ENCODE measurements around the gene IQCE. TPM values are rescaled to one million over a fixed set of nuclear protein-coding genes. Genes with fewer than 3 reads are reported as not detected.

Gene IQCE
- total RNA-seq: 10 to 100 TPM; 28.5 to 30.5 TPM
- long read RNA-seq, full-length matches to known transcripts: 6 of 32 reads
- long read RNA-seq, partial matches to known transcripts: 13 of 32 reads
- long read RNA-seq, other reads (novel, unspliced or antisense): 13 of 32 reads

DNA sequence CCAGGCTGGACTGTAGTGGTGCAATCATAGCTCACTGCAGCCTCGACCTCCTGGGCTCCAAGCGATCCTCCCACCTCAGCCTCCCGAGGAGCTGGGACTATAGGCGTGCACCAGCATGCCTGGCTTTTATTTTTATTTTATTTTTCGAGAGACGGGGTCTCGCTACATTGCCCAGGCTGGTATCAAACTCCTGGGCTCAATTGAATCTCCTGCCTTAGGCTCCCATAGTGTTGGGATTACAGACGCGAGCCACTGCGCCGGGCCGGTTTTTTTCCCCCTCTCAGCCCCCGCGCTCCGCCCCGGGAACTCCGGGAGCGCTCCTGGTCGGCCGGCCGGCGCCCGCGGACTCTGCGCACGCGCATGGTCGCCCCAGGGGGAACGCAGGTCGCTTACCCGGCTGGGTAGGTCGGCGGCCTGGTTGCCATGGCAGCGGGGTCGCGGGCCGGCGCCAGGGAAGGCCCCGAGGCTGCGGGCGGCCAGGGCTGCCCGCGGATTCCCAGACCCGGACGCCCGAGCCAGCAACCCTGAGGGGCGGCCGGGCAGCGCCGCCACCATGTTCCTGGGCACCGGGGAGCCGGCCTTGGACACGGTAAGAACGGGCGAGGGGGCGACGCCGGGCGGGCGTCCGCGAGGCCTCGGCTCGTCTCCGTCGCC, at the start of gene IQCE:
Gene IQCE, plus strand, starts transcription at position 351 of the 654 bp plus-strand sequence. Its CDS starts 203 bp downstream, at position 554.
- intact Hi-C loops (cut with DNase I, micrococcal nuclease): no loop called here
- ATAC-seq: peak; percentile 61
- DNase-seq: peak; percentile 93 to 95

- intact Hi-C loops (cut with DNase I, micrococcal nuclease): no loop called here
Observed at GRCh38 chr7:2509298-2509906, 49.4 kb upstream of the IQCE start.

GRCh38 chr7:2510130-2510776, 48.5 kb upstream of the IQCE start:
- DNase-seq (no peak), ATAC-seq (no peak)

More at GRCh38 chr7:2509298-2509906, 49.4 kb upstream of the IQCE start:
- ATAC-seq: no peak
- DNase-seq: no peak

DNA sequence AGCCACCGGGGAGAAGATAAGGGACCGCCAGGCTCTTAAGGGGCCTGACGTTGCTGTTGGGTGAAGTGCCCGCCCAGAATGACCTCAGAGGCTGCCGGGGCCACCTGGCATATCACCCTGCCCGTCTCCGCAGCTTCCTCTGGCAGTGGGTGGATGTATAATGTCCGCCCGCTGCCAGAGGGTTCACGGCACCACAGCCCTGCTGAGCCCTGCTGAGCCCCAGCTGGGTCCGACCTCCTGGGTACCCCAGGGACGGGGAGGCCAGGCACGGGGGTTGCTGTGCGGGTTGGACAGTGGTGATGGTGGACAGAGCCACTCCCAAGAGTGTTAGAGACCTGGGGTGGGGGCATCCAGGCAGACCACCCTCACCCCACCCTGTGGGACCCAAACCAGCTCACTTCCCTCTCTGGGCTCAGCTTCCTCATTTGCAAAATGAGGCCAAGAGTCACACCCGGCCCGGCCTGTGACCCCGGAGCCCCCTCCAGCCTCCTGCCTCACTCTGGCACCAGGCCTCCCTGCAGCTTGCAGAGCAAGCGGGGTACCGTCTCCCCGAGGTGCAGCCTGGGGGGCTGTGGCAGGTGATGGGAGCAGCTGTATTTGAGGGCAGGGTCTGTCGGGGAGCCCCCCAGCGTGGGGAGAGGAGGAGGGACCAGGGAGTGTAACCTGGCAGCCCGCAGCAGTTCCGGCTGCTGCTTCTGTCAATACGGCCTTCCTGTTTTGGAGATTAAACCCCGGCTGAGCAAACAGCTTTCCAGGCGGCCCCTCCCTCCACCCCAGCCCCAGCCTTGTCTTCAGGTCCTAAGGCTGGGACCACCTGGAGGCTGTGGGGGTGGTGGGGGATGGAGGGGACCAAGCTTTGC, 47.6 kb upstream of the IQCE start:
- intact Hi-C loops (cut with DNase I, micrococcal nuclease): no loop called here
- ATAC-seq (peak; percentile 70), DNase-seq (peak in 1 of 2 donors; percentile 62)

More at GRCh38 chr7:2510130-2510776, 48.5 kb upstream of the IQCE start:
- intact Hi-C loops (cut with DNase I, micrococcal nuclease): no loop called here

DNA sequence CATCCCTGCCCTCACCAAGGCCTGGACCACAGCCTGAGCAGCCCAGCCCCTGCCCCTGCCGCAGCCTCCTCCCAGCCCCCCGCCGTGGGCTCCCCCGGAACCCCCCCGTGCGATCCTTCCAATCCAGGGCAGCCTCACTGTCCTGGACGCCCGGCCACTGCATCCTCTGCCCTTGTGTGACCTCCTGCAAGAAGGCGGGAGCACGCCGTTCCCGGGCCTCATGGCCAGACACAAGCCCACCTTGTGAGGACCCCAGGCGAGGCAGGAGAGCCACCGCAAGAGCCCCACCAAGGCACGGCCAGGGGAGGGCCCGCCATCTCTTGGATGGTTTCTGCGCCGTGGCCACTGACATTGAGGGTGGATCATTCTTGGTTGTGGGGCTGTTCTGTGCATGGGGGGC, 47.0 kb upstream of the IQCE start:
- intact Hi-C loops (cut with DNase I, micrococcal nuclease): no loop called here
- ATAC-seq (no peak), DNase-seq (no peak)

GRCh38 chr7:2512179-2512661, 46.6 kb upstream of the IQCE start:
- intact Hi-C loops (cut with DNase I, micrococcal nuclease): no loop called here
- DNase-seq: peak in 1 of 2 donors; percentile 52
- peak; percentile 63 for ATAC-seq

DNA sequence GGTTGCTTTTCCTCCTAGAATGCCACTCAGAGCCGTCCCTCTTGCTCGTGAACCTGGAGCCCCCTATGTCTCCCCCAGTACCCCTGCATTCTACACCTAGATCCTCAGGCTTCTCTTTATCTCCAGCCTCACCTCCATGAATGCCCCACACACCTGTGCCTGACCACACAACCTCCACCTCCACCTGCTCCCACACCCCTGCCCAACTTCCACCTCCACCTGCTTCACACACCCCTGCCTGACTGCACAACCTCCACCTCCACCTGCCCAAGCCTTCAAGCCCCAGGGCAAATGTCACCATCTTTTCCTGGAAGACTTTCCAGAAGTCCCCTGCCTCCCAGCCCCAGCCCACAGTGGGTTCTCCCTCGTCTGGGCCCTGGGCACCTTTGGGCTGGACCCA, 46.1 kb upstream of the IQCE start:
- DNase-seq (no peak), ATAC-seq (no peak)
- intact Hi-C loops (cut with DNase I, micrococcal nuclease): no loop called here

DNA sequence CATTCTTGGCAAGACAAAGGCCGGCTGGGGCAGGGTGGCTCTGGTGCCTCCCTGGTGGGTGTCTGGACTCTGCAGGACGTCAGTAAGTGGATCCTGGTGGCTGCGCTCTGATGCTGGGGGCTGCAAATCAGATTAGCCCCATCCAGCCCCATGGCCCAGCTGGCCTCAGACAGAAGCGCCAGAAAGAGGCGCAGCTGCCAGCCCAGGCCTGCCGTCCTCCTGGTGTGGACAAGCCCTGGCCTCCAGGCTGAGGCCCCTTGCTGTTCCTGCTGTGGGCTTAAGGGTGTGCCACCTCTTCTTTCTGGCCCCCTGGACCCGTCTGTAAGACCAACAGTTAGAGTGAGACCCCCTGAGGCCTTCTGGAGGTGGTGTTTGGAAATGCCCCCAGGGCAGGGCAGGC, 45.1 kb upstream of the IQCE start:
- intact Hi-C loops (cut with DNase I, micrococcal nuclease): no loop called here
- ATAC-seq (no peak), DNase-seq (no peak)

DNA sequence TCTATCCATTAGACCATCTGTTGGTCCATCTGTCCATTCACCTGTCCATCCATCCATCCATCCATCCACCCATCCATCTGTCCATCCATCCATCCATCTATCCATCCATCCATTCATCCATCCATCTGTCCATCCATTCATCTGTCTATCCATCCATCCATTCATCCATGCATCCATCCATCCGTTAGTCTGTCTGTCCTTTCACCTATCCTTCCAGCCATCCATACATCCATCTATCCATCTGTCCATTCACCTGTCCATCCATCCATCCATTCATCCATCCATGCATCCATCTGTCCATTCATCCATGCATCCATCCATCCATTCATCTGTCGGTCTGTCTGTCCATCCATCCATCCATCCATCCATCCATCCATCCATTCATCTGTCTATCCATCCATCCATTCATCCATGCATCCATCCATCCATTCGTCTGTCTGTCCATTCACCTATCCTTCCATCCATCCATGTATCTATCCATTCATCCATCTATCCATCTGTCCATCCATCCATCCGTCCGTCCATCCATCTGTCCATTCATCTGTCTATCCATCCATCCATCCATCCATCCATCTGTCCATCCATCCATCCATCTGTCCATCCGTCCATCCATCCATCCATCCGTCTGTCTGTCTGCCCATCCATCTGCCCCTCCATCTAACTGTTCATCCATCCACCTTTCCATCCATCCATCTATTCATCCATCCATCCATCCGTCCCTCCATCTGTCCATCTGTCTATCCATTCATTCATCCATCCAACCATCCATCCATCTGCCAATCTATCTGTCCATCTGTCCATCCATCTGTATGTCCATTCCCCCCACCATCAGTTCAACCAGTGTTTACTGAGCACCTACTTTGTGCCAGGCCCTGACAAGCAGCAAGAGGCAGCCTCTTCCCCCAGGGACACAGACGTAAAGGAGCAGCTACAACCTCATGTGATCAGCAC, 44.0 kb upstream of the IQCE start:
- intact Hi-C loops (cut with DNase I, micrococcal nuclease): no loop called here
- ATAC-seq (no peak), DNase-seq (no peak)

DNA sequence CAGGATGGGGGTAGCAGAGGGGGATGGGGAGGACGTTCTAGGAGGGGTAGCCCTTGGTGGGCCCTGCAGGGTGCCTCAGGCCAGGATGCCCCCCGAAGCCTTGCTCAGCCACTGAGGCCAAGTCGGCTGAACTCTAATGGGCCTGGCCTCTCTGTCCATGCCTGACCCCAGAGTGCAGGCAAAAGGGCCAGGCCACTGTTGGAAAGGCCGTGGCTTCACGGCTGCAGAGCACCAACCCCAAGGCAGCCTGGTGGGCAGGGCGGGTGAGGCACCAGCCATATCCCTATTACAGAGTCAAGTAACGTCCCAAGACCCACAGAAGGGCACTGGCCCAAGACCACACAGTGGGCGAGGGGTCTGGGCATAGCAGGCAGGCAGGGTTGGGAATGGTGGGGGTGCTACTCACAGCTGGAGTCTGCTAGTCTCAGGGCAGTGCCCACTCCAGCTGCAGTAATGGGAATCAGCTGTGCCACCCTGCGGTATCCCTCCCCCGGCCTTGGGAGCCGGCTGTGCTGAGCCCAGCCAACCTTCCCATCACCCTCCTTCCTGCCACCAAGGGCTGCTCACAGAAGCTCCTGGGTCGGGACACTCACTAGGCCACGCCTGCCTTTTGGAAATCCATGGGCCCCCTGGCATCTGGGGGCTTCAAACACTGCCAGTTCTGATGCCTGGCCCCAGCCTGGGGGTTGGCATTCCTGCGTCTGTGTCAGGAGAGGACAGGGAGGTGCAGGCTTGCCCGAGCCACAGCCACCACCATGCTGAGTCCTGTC, 43.2 kb upstream of the IQCE start:
- ATAC-seq: no peak
- intact Hi-C loops (cut with DNase I, micrococcal nuclease): no loop called here
- no peak for DNase-seq

- ATAC-seq (no peak), DNase-seq (no peak)
- intact Hi-C loops (cut with DNase I, micrococcal nuclease): no loop called here
Observed at GRCh38 chr7:2516194-2516555, 42.6 kb upstream of the IQCE start.

DNA sequence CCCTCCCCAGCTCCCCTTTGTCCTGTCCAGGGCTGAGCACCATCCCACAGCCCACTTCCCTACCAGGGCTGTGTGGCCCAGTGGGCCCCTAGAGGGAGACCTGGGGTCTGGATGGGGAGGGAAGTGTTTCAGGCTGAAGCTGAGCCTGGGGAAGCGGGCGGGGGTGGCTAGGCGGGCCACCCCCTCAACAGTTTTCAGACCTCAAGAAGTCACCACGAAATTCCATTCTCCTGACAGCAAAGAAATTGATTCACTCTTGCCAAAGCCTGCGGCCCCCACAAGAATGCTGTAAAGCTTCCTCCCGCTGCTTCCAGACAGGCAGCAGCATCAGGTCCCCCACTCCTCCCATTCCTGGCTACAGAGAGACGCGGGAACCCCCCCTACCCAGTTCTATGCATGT, 41.8 kb upstream of the IQCE start:
- no peak for DNase-seq
- intact Hi-C loops (cut with DNase I, micrococcal nuclease): no loop called here

GRCh38 chr7:2517678-2518507, 40.9 kb upstream of the IQCE start:
- intact Hi-C loops (cut with DNase I, micrococcal nuclease): no loop called here
- DNase-seq: peak; percentile 74 to 76
- ATAC-seq: peak; percentile 8

More for the DNA sequence above, 41.8 kb upstream of the IQCE start:
- no peak for ATAC-seq

DNA sequence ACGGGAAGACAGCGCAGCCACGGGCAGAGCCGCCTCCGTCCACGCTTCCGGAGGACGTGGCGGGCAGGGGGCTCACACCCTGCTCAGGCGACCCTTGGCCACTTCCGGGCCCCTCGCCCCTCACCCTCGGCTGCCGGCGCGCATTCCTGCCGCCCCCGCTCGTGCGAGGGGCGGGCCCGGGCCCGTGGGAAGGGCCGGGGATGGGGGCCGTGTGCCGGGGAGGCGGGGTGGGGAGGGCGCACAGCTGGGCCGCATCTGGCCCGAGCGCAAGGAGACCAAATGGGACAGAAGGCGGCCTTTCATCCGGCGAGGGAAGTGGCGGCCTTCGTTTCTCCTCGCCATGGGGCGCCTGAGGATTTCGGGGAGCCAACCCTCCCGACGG, 40.1 kb upstream of the IQCE start:
- DNase-seq: no peak
- no peak for ATAC-seq
- intact Hi-C loops (cut with DNase I, micrococcal nuclease): no loop called here

DNA sequence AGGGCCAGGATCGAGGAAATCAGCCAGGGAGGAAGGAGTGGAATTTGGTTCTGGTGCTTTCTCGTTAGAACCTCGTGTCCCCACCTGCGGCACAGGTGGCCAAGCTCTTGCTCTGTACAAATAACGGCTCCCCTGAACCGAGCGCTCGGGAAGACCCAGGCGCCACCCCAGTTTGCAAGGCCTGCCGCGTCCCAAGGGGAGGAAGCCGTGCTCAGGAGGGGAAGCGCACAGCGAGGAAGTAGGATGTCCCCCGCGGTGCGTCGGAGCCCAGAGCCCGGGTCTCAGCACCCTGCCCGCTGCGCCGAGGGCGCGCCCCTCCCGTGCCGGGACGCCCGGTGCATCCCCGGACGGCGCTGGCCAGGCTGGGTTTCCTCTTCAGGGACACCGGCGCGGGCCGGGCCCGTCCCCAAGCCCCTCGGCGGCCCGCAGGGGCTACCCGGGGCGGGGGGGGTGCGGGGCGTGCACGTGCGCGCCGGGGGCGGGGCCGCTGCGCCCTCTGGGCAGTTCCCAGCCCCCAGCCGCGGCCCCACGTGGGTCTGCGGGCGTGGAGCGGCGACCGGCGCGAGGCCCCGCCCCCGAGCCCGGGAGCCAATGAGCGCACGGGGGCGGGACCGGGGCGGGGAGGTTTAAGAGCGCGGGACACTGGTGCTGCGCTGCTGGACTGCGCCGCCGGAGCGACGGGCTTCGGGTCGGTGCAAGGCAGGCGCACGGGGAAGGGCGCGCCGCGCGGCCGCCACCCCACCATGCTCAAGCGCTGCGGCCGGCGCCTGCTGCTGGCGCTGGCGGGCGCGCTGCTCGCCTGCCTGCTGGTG, 39.5 kb upstream of the IQCE start, which contains the start of gene LFNG:
Gene LFNG, plus strand, starts transcription at position 656 of the 812 bp plus-strand sequence. Its CDS starts 88 bp downstream, at position 744.
- DNase-seq: peak; percentile 84 to 93
- ATAC-seq: peak; percentile 38
- intact Hi-C loops (cut with DNase I, micrococcal nuclease): no loop called here

Measured in left colon (tissue), 2 donors.